Measurements from ENCODE around the gene TMEM242. TPM values are rescaled to one million over a fixed set of nuclear protein-coding genes. Genes with fewer than 3 reads are reported as not detected.

Gene TMEM242
- total and polyA plus RNA-seq, 2 of the 13 experiments (the other 11 are each of a cell fraction or from before 2014, with no cell fraction given), result 5.6 to 11.1 TPM

GRCh38 chr6:157245436-157245835 lies 77.9 kb downstream of the TMEM242 start:
- FAIRE-seq (no peak), DNase-seq (ENCODE audit: low spot score) (no peak), ATAC-seq (no peak)
- Histone ChIP-seq H3K4me1 (ENCODE audit: insufficient read depth, low read length) (peaks cover 5% of the 10 kb centered on the region), H3K4me3 (replicated peaks in 1 of 3; ENCODE audit: insufficient read depth in 1 of 3, low read depth in 2 of 3, low read length in 3 of 3) (no peak overlapping the region), H3K79me2 (ENCODE audit: insufficient read depth, low read length) (no peaks in the 10 kb centered on the region), H4K20me1 (ENCODE audit: insufficient read depth, low read length) (no peaks in the 10 kb centered on the region), H3K36me3 (replicated peaks in 1 of 2; ENCODE audit: control insufficient read depth in 1 of 2, insufficient read depth in 2 of 2, low read length in 2 of 2) (no peaks in the 10 kb centered on the region), H3K9ac (ENCODE audit: insufficient read depth, low read depth, low read length) (no peak overlapping the region), H3K4me2 (ENCODE audit: low read depth, low read length) (no peak overlapping the region), H3K9me3 (ENCODE audit: low read length) (no peaks in the 10 kb centered on the region), H2AFZ (ENCODE audit: low read length) (no peak overlapping the region), H3K27me3 (ENCODE audit: control insufficient read depth in 1 of 2, insufficient read depth in 2 of 2, low read length in 2 of 2) (peaks cover 6 to 47% of the 10 kb centered on the region in 2 experiments; a peak in 3 of 5 replicates), H3K27ac (ENCODE audit: extremely low read length, insufficient read depth, low read length) (no peak overlapping the region)
- WGBS (ENCODE audit: low lambda C conversion rate), result 34% methylated on average over 13 of the region's 13 CpGs
- intact Hi-C loops (cut with micrococcal nuclease; ENCODE audit: unreplicated experiment), result no loop called here
- no TSS peak for BruUV-seq (replicated peaks)
- ChIA-PET CTCF (ENCODE audit: low intra/inter-chr PET ratio, low total read pairs) (no interaction called here), POLR2A (no interaction called here)
- in situ Hi-C loops (cut with HindIII; ENCODE audit: extremely low pct_ligation_motif_present, low pct_unique_long_range_greater_than_20kb), result no loop called here
- TF ChIP-seq ZNF207 (IDR thresholded peaks at IDR 0.05; ENCODE audit: borderline replicate concordance), result no peak
- TF ChIP-seq ZNF737 (CRISPR knock-in tag; IDR thresholded peaks at IDR 0.05; ENCODE audit: borderline replicate concordance), result no peak
- TF ChIP-seq ZNF572 (CRISPR knock-in tag; IDR thresholded peaks at IDR 0.05), result no peak
- no peak for TF ChIP-seq FOXC1 (CRISPR knock-in tag; IDR thresholded peaks at IDR 0.05; ENCODE audit: borderline replicate concordance)
- no peak for TF ChIP-seq ATF4 (CRISPR knock-in tag; IDR thresholded peaks at IDR 0.05)
- TF ChIP-seq ASH2L (IDR thresholded peaks at IDR 0.05; ENCODE audit: insufficient read length, low read depth, low read length), result no peak
- TF ChIP-seq ZNF562 (CRISPR knock-in tag; IDR thresholded peaks at IDR 0.05; ENCODE audit: borderline replicate concordance), result no peak
- no peak for TF ChIP-seq ATF6 (CRISPR knock-in tag; conservative IDR thresholded peaks at IDR 0.05)
- TF ChIP-seq USF2 (IDR thresholded peaks at IDR 0.05; ENCODE audit: low read depth, low read length), result no peak
- TF ChIP-seq USF2 (CRISPR knock-in tag; IDR thresholded peaks at IDR 0.05; ENCODE audit: borderline replicate concordance), result no peak
- no peak for TF ChIP-seq HNRNPH1 (optimal IDR thresholded peaks at IDR 0.05; ENCODE audit: low read depth, low read length)
- no peak for TF ChIP-seq ZNF17 (CRISPR knock-in tag; IDR thresholded peaks at IDR 0.05)
- TF ChIP-seq SIN3B (IDR thresholded peaks at IDR 0.05; ENCODE audit: low read length), result no peak
- no peak for TF ChIP-seq TAF15 (IDR thresholded peaks at IDR 0.05; ENCODE audit: low read depth, low read length, poor library complexity, severe bottlenecking)
- no peak for TF ChIP-seq ZBED4 (CRISPR knock-in tag; IDR thresholded peaks at IDR 0.05; ENCODE audit: borderline replicate concordance)
- TF ChIP-seq ZNF253 (CRISPR knock-in tag; IDR thresholded peaks at IDR 0.05; ENCODE audit: borderline replicate concordance), result no peak
- TF ChIP-seq ADNP (CRISPR knock-in tag; IDR thresholded peaks at IDR 0.05), result no peak
